GM23338 (cell line): Measurements from ENCODE around the gene ID3.

Experiments used
- CREB1 ChIP-seq: fragments of 250-450 bp; sonication (Bioruptor Pico); IDR thresholded peaks from 2 replicates; pipeline ENCODE4 v1.5.0; 2020; ENCODE audit warnings: low read depth, mild to moderate bottlenecking, moderate library complexity
- EZH2 ChIP-seq: fragments of 200-600 bp; sonication (generic); IDR thresholded peaks from one replicate; pipeline ENCODE4 v1.8.0; 2017; ENCODE audit warnings: antibody characterized with exemption, mild to moderate bottlenecking, low read depth; ENCODE audit not compliant: unreplicated experiment
- EZH2phosphoT487 ChIP-seq: fragments of 200-600 bp; sonication (generic); IDR thresholded peaks from one replicate; pipeline ENCODE4 v1.8.1; 2018; ENCODE audit warnings: antibody characterized with exemption; ENCODE audit not compliant: unreplicated experiment
- JUNB ChIP-seq: IDR thresholded peaks from one replicate; pipeline ENCODE4 v1.6.1; 2016; ENCODE audit warnings: antibody characterized with exemption; ENCODE audit not compliant: unreplicated experiment
- NANOG ChIP-seq: IDR thresholded peaks from 2 replicates; pipeline ENCODE4 v1.6.1; 2016; ENCODE audit warnings: antibody characterized with exemption, borderline replicate concordance
- POLR2AphosphoS5 ChIP-seq: IDR thresholded peaks from 2 replicates; pipeline ENCODE4 v1.6.1; 2016; ENCODE audit warnings: antibody characterized with exemption, low read depth
- STAT1 ChIP-seq: IDR thresholded peaks from one replicate; pipeline ENCODE4 v1.6.1; 2016; ENCODE audit warnings: antibody characterized with exemption; ENCODE audit not compliant: unreplicated experiment
- ZNF114 ChIP-seq: fragments of 250-450 bp; sonication (Bioruptor Pico); IDR thresholded peaks from 2 replicates; pipeline ENCODE4 v1.5.0; 2020; ENCODE audit warnings: mild to moderate bottlenecking, moderate library complexity
- TF ChIP-seq, protein P1 (sequence below), 2 experiments: fragments of 200-600 bp in 1 of 2; sonication (generic) in 1 of 2; conservative IDR thresholded peaks; 2 replicates each; pipeline versions ENCODE4 v1.5.1 to v1.6.1; 2016 to 2017; ENCODE audit warnings: antibody characterized with exemption in 2 of 2, low read depth in 2 of 2, mild to moderate bottlenecking in 2 of 2, moderate library complexity in 1 of 2
- TF ChIP-seq, protein P2 (sequence below): IDR thresholded peaks from one replicate; pipeline ENCODE4 v1.6.1; 2018; ENCODE audit warnings: antibody characterized with exemption; ENCODE audit not compliant: unreplicated experiment
- TF ChIP-seq, protein P3 (sequence below): IDR thresholded peaks from 2 replicates; pipeline ENCODE4 v1.6.1; 2016; ENCODE audit warnings: antibody characterized with exemption
- TF ChIP-seq, protein P4 (sequence below): fragments of 250-450 bp; sonication (Bioruptor Pico); IDR thresholded peaks from 2 replicates; pipeline ENCODE4 v1.5.0; 2020; ENCODE audit warnings: mild to moderate bottlenecking, moderate library complexity

DNA sequence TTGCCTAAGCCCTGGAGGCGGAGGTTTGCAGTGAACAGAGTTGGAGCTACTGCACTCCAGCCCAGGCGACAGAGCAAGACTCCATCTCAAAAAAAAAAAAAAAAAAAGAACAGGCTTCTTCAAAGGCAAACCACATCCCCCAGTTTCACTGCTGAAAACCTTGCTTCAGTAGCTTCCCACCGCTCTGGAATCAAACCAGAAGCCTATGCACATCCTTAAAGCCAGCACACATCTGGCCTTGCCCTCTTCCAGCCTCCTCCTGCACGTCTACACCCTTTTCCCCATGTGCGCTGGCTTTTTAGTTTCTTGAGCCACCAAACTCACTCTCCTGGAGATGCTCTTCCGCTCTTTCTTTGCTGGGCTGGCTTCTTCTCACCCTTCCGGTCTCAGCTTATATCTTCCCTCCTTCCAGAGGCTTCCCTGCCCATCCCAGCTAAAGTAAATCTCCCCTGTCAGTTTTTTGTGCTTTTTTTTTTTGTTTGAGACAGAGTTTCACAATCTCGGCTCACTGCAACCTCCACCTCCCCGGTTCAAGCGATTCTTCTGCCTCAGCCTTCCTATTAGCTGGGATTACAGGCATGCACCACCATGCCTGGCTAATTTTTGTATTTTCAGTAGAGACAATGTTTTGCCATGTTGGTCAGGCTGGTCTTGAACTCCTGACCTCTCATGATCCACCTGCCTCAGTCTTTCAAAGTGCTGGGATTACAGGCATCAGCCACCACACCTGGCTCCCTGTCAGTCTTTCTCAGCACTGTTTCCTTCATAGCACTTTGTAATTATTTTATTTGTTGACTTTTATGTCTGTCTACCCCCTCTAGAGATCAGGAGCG is 42.0 kb upstream of the ID3 start:
- TF ChIP-seq, protein P1, sequence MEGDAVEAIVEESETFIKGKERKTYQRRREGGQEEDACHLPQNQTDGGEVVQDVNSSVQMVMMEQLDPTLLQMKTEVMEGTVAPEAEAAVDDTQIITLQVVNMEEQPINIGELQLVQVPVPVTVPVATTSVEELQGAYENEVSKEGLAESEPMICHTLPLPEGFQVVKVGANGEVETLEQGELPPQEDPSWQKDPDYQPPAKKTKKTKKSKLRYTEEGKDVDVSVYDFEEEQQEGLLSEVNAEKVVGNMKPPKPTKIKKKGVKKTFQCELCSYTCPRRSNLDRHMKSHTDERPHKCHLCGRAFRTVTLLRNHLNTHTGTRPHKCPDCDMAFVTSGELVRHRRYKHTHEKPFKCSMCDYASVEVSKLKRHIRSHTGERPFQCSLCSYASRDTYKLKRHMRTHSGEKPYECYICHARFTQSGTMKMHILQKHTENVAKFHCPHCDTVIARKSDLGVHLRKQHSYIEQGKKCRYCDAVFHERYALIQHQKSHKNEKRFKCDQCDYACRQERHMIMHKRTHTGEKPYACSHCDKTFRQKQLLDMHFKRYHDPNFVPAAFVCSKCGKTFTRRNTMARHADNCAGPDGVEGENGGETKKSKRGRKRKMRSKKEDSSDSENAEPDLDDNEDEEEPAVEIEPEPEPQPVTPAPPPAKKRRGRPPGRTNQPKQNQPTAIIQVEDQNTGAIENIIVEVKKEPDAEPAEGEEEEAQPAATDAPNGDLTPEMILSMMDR (conservative IDR thresholded peaks at IDR 0.05; ENCODE audit: low read depth in 2 of 2): no peak
- TF ChIP-seq, protein P2, sequence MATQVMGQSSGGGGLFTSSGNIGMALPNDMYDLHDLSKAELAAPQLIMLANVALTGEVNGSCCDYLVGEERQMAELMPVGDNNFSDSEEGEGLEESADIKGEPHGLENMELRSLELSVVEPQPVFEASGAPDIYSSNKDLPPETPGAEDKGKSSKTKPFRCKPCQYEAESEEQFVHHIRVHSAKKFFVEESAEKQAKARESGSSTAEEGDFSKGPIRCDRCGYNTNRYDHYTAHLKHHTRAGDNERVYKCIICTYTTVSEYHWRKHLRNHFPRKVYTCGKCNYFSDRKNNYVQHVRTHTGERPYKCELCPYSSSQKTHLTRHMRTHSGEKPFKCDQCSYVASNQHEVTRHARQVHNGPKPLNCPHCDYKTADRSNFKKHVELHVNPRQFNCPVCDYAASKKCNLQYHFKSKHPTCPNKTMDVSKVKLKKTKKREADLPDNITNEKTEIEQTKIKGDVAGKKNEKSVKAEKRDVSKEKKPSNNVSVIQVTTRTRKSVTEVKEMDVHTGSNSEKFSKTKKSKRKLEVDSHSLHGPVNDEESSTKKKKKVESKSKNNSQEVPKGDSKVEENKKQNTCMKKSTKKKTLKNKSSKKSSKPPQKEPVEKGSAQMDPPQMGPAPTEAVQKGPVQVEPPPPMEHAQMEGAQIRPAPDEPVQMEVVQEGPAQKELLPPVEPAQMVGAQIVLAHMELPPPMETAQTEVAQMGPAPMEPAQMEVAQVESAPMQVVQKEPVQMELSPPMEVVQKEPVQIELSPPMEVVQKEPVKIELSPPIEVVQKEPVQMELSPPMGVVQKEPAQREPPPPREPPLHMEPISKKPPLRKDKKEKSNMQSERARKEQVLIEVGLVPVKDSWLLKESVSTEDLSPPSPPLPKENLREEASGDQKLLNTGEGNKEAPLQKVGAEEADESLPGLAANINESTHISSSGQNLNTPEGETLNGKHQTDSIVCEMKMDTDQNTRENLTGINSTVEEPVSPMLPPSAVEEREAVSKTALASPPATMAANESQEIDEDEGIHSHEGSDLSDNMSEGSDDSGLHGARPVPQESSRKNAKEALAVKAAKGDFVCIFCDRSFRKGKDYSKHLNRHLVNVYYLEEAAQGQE: no peak
- TF ChIP-seq POLR2AphosphoS5 (no peak), CREB1 (no peak), STAT1 (no peak), JUNB (no peak), EZH2 (no peak), EZH2phosphoT487 (no peak), NANOG (no peak), ZNF114 (CRISPR knock-in tag) (no peak)
- TF ChIP-seq, protein P3, sequence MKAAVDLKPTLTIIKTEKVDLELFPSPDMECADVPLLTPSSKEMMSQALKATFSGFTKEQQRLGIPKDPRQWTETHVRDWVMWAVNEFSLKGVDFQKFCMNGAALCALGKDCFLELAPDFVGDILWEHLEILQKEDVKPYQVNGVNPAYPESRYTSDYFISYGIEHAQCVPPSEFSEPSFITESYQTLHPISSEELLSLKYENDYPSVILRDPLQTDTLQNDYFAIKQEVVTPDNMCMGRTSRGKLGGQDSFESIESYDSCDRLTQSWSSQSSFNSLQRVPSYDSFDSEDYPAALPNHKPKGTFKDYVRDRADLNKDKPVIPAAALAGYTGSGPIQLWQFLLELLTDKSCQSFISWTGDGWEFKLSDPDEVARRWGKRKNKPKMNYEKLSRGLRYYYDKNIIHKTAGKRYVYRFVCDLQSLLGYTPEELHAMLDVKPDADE: no peak
- TF ChIP-seq, protein P4, sequence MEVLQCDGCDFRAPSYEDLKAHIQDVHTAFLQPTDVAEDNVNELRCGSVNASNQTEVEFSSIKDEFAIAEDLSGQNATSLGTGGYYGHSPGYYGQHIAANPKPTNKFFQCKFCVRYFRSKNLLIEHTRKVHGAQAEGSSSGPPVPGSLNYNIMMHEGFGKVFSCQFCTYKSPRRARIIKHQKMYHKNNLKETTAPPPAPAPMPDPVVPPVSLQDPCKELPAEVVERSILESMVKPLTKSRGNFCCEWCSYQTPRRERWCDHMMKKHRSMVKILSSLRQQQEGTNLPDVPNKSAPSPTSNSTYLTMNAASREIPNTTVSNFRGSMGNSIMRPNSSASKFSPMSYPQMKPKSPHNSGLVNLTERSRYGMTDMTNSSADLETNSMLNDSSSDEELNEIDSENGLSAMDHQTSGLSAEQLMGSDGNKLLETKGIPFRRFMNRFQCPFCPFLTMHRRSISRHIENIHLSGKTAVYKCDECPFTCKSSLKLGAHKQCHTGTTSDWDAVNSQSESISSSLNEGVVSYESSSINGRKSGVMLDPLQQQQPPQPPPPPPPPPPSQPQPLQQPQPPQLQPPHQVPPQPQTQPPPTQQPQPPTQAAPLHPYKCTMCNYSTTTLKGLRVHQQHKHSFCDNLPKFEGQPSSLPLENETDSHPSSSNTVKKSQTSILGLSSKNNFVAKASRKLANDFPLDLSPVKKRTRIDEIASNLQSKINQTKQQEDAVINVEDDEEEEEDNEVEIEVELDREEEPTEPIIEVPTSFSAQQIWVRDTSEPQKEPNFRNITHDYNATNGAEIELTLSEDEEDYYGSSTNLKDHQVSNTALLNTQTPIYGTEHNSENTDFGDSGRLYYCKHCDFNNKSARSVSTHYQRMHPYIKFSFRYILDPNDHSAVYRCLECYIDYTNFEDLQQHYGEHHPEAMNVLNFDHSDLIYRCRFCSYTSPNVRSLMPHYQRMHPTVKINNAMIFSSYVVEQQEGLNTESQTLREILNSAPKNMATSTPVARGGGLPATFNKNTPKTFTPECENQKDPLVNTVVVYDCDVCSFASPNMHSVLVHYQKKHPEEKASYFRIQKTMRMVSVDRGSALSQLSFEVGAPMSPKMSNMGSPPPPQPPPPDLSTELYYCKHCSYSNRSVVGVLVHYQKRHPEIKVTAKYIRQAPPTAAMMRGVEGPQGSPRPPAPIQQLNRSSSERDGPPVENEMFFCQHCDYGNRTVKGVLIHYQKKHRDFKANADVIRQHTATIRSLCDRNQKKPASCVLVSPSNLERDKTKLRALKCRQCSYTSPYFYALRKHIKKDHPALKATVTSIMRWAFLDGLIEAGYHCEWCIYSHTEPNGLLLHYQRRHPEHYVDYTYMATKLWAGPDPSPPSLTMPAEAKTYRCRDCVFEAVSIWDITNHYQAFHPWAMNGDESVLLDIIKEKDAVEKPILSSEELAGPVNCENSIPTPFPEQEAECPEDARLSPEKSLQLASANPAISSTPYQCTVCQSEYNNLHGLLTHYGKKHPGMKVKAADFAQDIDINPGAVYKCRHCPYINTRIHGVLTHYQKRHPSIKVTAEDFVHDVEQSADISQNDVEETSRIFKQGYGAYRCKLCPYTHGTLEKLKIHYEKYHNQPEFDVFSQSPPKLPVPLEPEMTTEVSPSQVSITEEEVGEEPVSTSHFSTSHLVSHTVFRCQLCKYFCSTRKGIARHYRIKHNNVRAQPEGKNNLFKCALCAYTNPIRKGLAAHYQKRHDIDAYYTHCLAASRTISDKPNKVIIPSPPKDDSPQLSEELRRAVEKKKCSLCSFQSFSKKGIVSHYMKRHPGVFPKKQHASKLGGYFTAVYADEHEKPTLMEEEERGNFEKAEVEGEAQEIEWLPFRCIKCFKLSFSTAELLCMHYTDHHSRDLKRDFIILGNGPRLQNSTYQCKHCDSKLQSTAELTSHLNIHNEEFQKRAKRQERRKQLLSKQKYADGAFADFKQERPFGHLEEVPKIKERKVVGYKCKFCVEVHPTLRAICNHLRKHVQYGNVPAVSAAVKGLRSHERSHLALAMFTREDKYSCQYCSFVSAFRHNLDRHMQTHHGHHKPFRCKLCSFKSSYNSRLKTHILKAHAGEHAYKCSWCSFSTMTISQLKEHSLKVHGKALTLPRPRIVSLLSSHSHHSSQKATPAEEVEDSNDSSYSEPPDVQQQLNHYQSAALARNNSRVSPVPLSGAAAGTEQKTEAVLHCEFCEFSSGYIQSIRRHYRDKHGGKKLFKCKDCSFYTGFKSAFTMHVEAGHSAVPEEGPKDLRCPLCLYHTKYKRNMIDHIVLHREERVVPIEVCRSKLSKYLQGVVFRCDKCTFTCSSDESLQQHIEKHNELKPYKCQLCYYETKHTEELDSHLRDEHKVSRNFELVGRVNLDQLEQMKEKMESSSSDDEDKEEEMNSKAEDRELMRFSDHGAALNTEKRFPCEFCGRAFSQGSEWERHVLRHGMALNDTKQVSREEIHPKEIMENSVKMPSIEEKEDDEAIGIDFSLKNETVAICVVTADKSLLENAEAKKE: no peak
